Cardiac muscle cell (in vitro differentiated cells and primary cell): ENCODE results near the gene TNNT1. TPM values are rescaled to one million over a fixed set of nuclear protein-coding genes. Genes with fewer than 3 reads are reported as not detected.

Experiments
- DNase-seq, 2 donors: peaks; one replicate each; pipeline versions ENCODE4 v3.0.0 to v3.0.0-alpha.2; 2010 to 2017; ENCODE audit warnings: low read depth in 1 of 2, low spot score in 1 of 2
- H3K27ac ChIP-seq: fragments of 200-600 bp; sonication (generic); 2 replicates; pipeline ENCODE4 v1.5.1; 2016
- H3K27me3 ChIP-seq: fragments of 200-600 bp; sonication (generic); 2 replicates; pipeline ENCODE4 v1.6.0; 2016; ENCODE audit warnings: control low read depth
- H3K36me3 ChIP-seq: fragments of 200-600 bp; sonication (generic); 2 replicates; pipeline ENCODE4 v1.5.1; 2016; ENCODE audit warnings: control low read depth
- H3K4me1 ChIP-seq: fragments of 200-600 bp; sonication (generic); 2 replicates; pipeline ENCODE4 v1.8.1; 2017; ENCODE audit warnings: low read depth, mild to moderate bottlenecking, mixed run types
- H3K4me3 ChIP-seq: fragments of 200-600 bp; sonication (generic); 2 replicates; pipeline ENCODE4 v1.5.1; 2016; ENCODE audit warnings: mild to moderate bottlenecking
- H3K9me3 ChIP-seq: fragments of 200-600 bp; sonication (generic); 2 replicates; pipeline ENCODE4 v1.5.1; 2017; ENCODE audit warnings: low read depth, mild to moderate bottlenecking, control low read depth
- polyA plus RNA-seq: library from polyadenylated mRNA; unstranded; fragments of >200 nt; fragmentation: Nextera tagmentation; extraction: Ambion mirVana; gene quantifications from 2 replicates; pipeline ENCODE4 v1.2.1, GENCODE V29; 2016
- total RNA-seq: library from RNA; depleted of rRNA; stranded (reverse); fragments of >200 nt; gene quantifications from 2 replicates; pipeline ENCODE4 v1.2.3, GENCODE V29; 2016
- TF ChIP-seq, protein P1 (sequence below): IDR thresholded peaks from 2 replicates; pipeline ENCODE4 v1.5.1; 2012; ENCODE audit warnings: low read depth, mild to moderate bottlenecking, low read length

The TNNT1 gene
- total and polyA plus RNA-seq, 2 experiments from 2014 or later: 25.0 to 34.7 TPM

GRCh38 chr19:55090564-55090963 is 58.4 kb downstream of the TNNT1 start:
- H3K27ac ChIP-seq: no peak overlapping the region
- peaks cover 2% of the 10 kb centered on the region for H3K4me1 ChIP-seq
- no peak overlapping the region for H3K4me3 ChIP-seq
- H3K36me3 ChIP-seq: peaks cover 2% of the 10 kb centered on the region
- H3K27me3 ChIP-seq: peaks cover 9% of the 10 kb centered on the region
- H3K9me3 ChIP-seq: no peaks in the 10 kb centered on the region
- TF ChIP-seq, protein P1, sequence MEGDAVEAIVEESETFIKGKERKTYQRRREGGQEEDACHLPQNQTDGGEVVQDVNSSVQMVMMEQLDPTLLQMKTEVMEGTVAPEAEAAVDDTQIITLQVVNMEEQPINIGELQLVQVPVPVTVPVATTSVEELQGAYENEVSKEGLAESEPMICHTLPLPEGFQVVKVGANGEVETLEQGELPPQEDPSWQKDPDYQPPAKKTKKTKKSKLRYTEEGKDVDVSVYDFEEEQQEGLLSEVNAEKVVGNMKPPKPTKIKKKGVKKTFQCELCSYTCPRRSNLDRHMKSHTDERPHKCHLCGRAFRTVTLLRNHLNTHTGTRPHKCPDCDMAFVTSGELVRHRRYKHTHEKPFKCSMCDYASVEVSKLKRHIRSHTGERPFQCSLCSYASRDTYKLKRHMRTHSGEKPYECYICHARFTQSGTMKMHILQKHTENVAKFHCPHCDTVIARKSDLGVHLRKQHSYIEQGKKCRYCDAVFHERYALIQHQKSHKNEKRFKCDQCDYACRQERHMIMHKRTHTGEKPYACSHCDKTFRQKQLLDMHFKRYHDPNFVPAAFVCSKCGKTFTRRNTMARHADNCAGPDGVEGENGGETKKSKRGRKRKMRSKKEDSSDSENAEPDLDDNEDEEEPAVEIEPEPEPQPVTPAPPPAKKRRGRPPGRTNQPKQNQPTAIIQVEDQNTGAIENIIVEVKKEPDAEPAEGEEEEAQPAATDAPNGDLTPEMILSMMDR: no peak
- no peak for DNase-seq

DNA sequence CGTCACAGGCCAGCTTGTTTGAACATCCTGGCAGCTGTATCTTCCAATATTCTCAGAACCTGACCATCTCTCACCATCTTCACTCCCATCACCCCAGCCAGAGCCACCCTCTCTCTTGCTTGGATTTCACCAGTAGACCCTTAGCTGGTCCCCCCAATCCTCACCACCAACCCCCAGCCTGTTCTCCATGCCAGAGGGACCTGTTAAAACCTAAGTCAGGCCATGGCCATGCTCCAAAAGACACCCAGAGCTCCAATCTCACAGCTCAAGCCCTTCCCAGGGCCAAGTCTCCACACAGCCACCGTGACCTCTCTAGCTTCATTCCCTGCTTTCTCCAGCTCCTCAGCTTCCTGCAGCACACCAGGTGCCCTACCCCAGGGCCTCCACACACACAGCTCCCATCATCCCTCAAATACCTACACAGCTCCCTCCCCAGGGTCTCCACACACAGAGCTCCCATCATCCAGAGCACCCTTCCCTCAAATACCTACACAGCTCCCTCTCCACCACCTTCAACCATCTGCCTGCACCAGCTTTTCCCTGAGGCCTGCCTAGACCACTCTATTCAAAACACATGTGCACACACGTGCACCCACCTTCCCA is 59.6 kb downstream of the TNNT1 start:
- TF ChIP-seq, protein P1: no peak
- H3K27me3 ChIP-seq: peaks cover 20% of the 10 kb centered on the region
- H3K9me3 ChIP-seq: no peaks in the 10 kb centered on the region
- no peak for DNase-seq
- no peak overlapping the region for H3K4me3 ChIP-seq
- H3K27ac ChIP-seq: no peak overlapping the region
- H3K36me3 ChIP-seq: no peaks in the 10 kb centered on the region
- H3K4me1 ChIP-seq: peaks cover 2% of the 10 kb centered on the region

- Histone ChIP-seq H3K9me3 (no peaks in the 10 kb centered on the region), H3K4me3 (no peak overlapping the region), H3K27ac (no peak overlapping the region), H3K36me3 (no peaks in the 10 kb centered on the region), H3K4me1 (peaks cover 2% of the 10 kb centered on the region), H3K27me3 (peaks cover 27% of the 10 kb centered on the region)
- TF ChIP-seq, protein P1: peak; percentile 57
- peak; percentile 72 to 76 for DNase-seq
These were observed 60.3 kb downstream of the TNNT1 start for GRCh38 chr19:55088543-55089341.

DNA sequence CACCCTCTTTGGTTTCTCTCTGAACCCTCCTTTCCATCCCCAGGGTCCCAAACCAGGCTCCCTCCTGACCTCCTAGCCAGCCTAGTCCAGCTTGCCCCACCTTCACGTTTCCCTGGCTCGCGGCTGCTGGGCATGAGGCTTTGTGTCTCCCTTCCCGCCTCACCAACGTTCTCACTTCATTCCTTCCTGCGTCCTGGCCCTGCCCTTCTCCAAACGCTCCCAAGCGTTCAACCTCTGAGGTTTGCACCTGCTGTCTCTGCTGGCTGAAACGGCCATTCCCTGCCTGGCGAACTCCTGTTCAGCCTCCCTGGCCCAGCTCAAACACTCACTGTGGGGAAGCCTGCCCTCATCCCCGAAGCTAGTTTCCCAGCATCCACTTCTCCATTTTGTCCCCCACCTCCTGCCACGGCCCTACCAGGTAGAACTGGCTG is 61.0 kb downstream of the TNNT1 start:
- Histone ChIP-seq H3K27ac (no peak overlapping the region), H3K36me3 (no peaks in the 10 kb centered on the region), H3K27me3 (peaks cover 34% of the 10 kb centered on the region), H3K4me3 (no peak overlapping the region), H3K4me1 (peaks cover 2% of the 10 kb centered on the region), H3K9me3 (no peaks in the 10 kb centered on the region)
- TF ChIP-seq, protein P1: no peak
- DNase-seq: no peak

- Histone ChIP-seq H3K27me3 (peaks cover 39% of the 10 kb centered on the region), H3K4me1 (peaks cover 2% of the 10 kb centered on the region), H3K27ac (no peak overlapping the region), H3K4me3 (peak overlapping the region; percentile 36), H3K36me3 (no peaks in the 10 kb centered on the region), H3K9me3 (no peaks in the 10 kb centered on the region)
- TF ChIP-seq, protein P1: no peak
- DNase-seq: peak in 1 of 2 donors; percentile 32
These were observed 61.5 kb downstream of the TNNT1 start for GRCh38 chr19:55087542-55087901.
